Neural cell (in vitro differentiated cells): Measurements from ENCODE around the gene VARS2. TPM values are rescaled to one million over a fixed set of nuclear protein-coding genes. Genes with fewer than 3 reads are reported as not detected.

ENCODE experiments used
- H2AFZ ChIP-seq: fragments of 200-600, 300-800 bp; sonication (generic), shearing (Covaris generic); 2 replicates; pipeline ENCODE4 v1.6.0; 2014; ENCODE audit warnings: low read depth, mild to moderate bottlenecking, antibody characterized with exemption, low read length, moderate library complexity
- H3F3A ChIP-seq: fragments of 200-600 bp; shearing (Covaris generic); 2 replicates; pipeline ENCODE4 v1.6.1; 2016; ENCODE audit warnings: mild to moderate bottlenecking, moderate library complexity, mixed read lengths, antibody characterized with exemption, low read length; ENCODE audit not compliant: insufficient read depth, poor library complexity, severe bottlenecking
- H3K27ac ChIP-seq: fragments of 200-600, 300-800 bp; sonication (generic), shearing (Covaris generic); 2 replicates; pipeline ENCODE4 v1.5.1; 2014; ENCODE audit warnings: mild to moderate bottlenecking, low read length, moderate library complexity
- H3K27me3 ChIP-seq: fragments of 300-800, 200-600 bp; sonication (generic), shearing (Covaris generic); 2 replicates; pipeline ENCODE4 v1.6.0; 2014; ENCODE audit warnings: mild to moderate bottlenecking, low read depth, low read length, moderate library complexity; ENCODE audit not compliant: insufficient read depth
- H3K36me3 ChIP-seq: fragments of 300-800, 200-600 bp; sonication (generic), shearing (Covaris generic); 2 replicates; pipeline ENCODE4 v1.5.1; 2014; ENCODE audit warnings: mild to moderate bottlenecking, antibody characterized with exemption, low read length, moderate library complexity; ENCODE audit not compliant: insufficient read depth
- H3K4me2 ChIP-seq: fragments of 300-800, 200-600 bp; sonication (generic), shearing (Covaris generic); 2 replicates; pipeline ENCODE4 v1.6.0; 2014; ENCODE audit warnings: mild to moderate bottlenecking, low read length
- H3K4me3 ChIP-seq: fragments of 300-800, 200-600 bp; sonication (generic), shearing (Covaris generic); 2 replicates; pipeline ENCODE4 v1.5.1; 2014; ENCODE audit warnings: mild to moderate bottlenecking, low read length, moderate library complexity
- H3K79me2 ChIP-seq: fragments of 200-600 bp; shearing (Covaris generic); replicated peaks from 2 replicates; pipeline ENCODE4 v1.6.0; 2014; ENCODE audit warnings: mild to moderate bottlenecking, low read length, moderate library complexity; ENCODE audit not compliant: insufficient read depth
- H3K9ac ChIP-seq: fragments of 300-800, 200-600 bp; sonication (generic), shearing (Covaris generic); 2 replicates; pipeline ENCODE4 v1.6.1; 2016; ENCODE audit warnings: mild to moderate bottlenecking, low read length, mixed read lengths
- H3K9me2 ChIP-seq: fragments of 200-600 bp; shearing (Covaris generic); 2 replicates; pipeline ENCODE4 v1.6.1; 2016; ENCODE audit warnings: mild to moderate bottlenecking, low read length, mixed read lengths; ENCODE audit not compliant: insufficient read depth
- H3K9me3 ChIP-seq: fragments of 200-600, 300-800 bp; sonication (generic), shearing (Covaris generic); 2 replicates; pipeline ENCODE4 v1.6.1; 2016; ENCODE audit warnings: mild to moderate bottlenecking, mixed run types, low read length, moderate library complexity, mixed read lengths
- H4K20me1 ChIP-seq: fragments of 200-600 bp; shearing (Covaris generic); 2 replicates; pipeline ENCODE4 v1.6.1; 2016; ENCODE audit warnings: mild to moderate bottlenecking, mixed run types; ENCODE audit not compliant: insufficient read depth
- CTCF ChIP-seq: fragments of 450-650 bp; IDR thresholded peaks from 2 replicates; pipeline ENCODE4 v1.5.1; 2014; ENCODE audit warnings: antibody characterized with exemption, mild to moderate bottlenecking, moderate library complexity; ENCODE audit not compliant: poor library complexity, severe bottlenecking
- EP300 ChIP-seq: fragments of 450-650 bp; conservative IDR thresholded peaks from 2 replicates; pipeline ENCODE4 v1.6.1; 2014; ENCODE audit warnings: antibody characterized with exemption, mild to moderate bottlenecking, moderate library complexity; ENCODE audit not compliant: poor library complexity, severe bottlenecking
- EZH2 ChIP-seq: fragments of 200-600, 300-800 bp; shearing (Covaris generic), sonication (generic); IDR thresholded peaks from 2 replicates; pipeline ENCODE4 v1.6.1; 2014; ENCODE audit warnings: antibody characterized with exemption, low read length, borderline replicate concordance, mild to moderate bottlenecking; ENCODE audit not compliant: insufficient read depth, poor library complexity, severe bottlenecking
- MXI1 ChIP-seq: fragments of 450-650 bp; conservative IDR thresholded peaks from 2 replicates; pipeline ENCODE4 v1.6.1; 2014; ENCODE audit warnings: antibody characterized with exemption, mild to moderate bottlenecking; ENCODE audit not compliant: poor library complexity, severe bottlenecking
- POLR2AphosphoS5 ChIP-seq: IDR thresholded peaks from 2 replicates; pipeline ENCODE4 v1.6.1; 2012
- RAD21 ChIP-seq: fragments of 450-650 bp; conservative IDR thresholded peaks from 2 replicates; pipeline ENCODE4 v1.6.1; 2014; ENCODE audit warnings: antibody characterized with exemption, mild to moderate bottlenecking, moderate library complexity
- REST ChIP-seq: IDR thresholded peaks from 2 replicates; pipeline ENCODE4 v1.6.1; 2012; ENCODE audit warnings: borderline replicate concordance
- SMC3 ChIP-seq: fragments of 450-650 bp; conservative IDR thresholded peaks from 2 replicates; pipeline ENCODE4 v1.6.1; 2014; ENCODE audit warnings: antibody characterized with exemption, mild to moderate bottlenecking, moderate library complexity; ENCODE audit not compliant: poor library complexity
- TAF1 ChIP-seq: IDR thresholded peaks from 2 replicates; pipeline ENCODE4 v1.6.1; 2012; ENCODE audit warnings: low read depth
- polyA plus RNA-seq: library from polyadenylated mRNA; depleted of rRNA; stranded (reverse); fragments of >200 nt; gene quantifications from 2 replicates; pipeline ENCODE4 v1.2.3, GENCODE V29; 2014

VARS2 gene
- polyA plus RNA-seq, 1 donor from 2014 or later, result 93.4 TPM

GRCh38 chr6:30890646-30891449 lies 23.2 kb upstream of the VARS2 start:
- no peak overlapping the region for H3K27ac ChIP-seq
- peaks cover 5% of the 10 kb centered on the region for H4K20me1 ChIP-seq
- no peak overlapping the region for H3K4me2 ChIP-seq
- H3K4me3 ChIP-seq, result no peak overlapping the region
- TF ChIP-seq RAD21 (no peak), SMC3 (no peak), CTCF (no peak), EP300 (no peak), POLR2AphosphoS5 (no peak), TAF1 (no peak), EZH2 (no peak), MXI1 (no peak), REST (no peak)
- peaks cover 10% of the 10 kb centered on the region for H3K36me3 ChIP-seq
- H3K27me3 ChIP-seq, result no peaks in the 10 kb centered on the region
- no peak overlapping the region for H3K9ac ChIP-seq
- H3F3A ChIP-seq, result no peaks in the 10 kb centered on the region
- no peak overlapping the region for H2AFZ ChIP-seq
- H3K9me2 ChIP-seq, result no peaks in the 10 kb centered on the region
- H3K79me2 ChIP-seq, result peaks cover 56% of the 10 kb centered on the region
- no peaks in the 10 kb centered on the region for H3K9me3 ChIP-seq

DNA sequence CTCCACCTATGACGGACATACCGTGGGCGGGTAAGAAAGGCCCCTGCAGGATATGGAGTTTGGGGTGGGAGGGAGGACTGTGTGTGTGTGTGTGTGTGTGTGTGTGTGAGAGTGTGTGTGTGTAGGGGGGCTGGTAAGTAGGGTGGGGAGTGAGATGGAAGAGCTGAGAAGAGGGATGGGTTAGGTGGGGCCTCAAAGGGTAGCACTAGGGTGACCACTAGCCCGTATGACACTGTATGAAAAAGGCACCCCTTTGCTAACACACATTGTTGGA lies 22.7 kb upstream of the VARS2 start:
- H3F3A ChIP-seq, result no peaks in the 10 kb centered on the region
- no peak overlapping the region for H3K27ac ChIP-seq
- no peaks in the 10 kb centered on the region for H3K9me2 ChIP-seq
- H3K36me3 ChIP-seq, result peaks cover 10% of the 10 kb centered on the region
- H3K9ac ChIP-seq, result no peak overlapping the region
- H3K4me3 ChIP-seq, result no peak overlapping the region
- no peaks in the 10 kb centered on the region for H3K27me3 ChIP-seq
- H3K4me2 ChIP-seq, result no peak overlapping the region
- no peak for TF ChIP-seq POLR2AphosphoS5
- TF ChIP-seq EZH2, result no peak
- TF ChIP-seq TAF1, result no peak
- TF ChIP-seq EP300, result no peak
- no peak for TF ChIP-seq RAD21
- no peak for TF ChIP-seq REST
- no peak for TF ChIP-seq MXI1
- no peak for TF ChIP-seq CTCF
- TF ChIP-seq SMC3, result no peak
- no peaks in the 10 kb centered on the region for H3K9me3 ChIP-seq
- H3K79me2 ChIP-seq, result peaks cover 51% of the 10 kb centered on the region
- H4K20me1 ChIP-seq, result peaks cover 5% of the 10 kb centered on the region
- no peak overlapping the region for H2AFZ ChIP-seq
